Astrocyte (in vitro differentiated cells and primary cell): ENCODE measurements around the gene TAOK2. TPM values are rescaled to one million over a fixed set of nuclear protein-coding genes. Genes with fewer than 3 reads are reported as not detected.

ENCODE experiments used
- DNase-seq: peaks from one replicate; pipeline ENCODE4 v3.0.0-alpha.2; 2010; ENCODE audit warnings: low read depth
- FAIRE-seq: peaks from 2 replicates; lab custom pipeline; 2011; peaks lifted over from hg19 to GRCh38; lab: Jason Lieb, UNC
- H2AFZ ChIP-seq: 2 replicates; pipeline ENCODE4 v1.6.0; 2012; ENCODE audit warnings: low read depth, low read length, inconsistent platforms
- H3K27ac ChIP-seq: 2 replicates; pipeline ENCODE4 v1.5.1; 2011; ENCODE audit warnings: low read depth, low read length, inconsistent platforms
- H3K27me3 ChIP-seq: 2 replicates; pipeline ENCODE4 v1.6.0; 2011; ENCODE audit warnings: low read length, inconsistent platforms; ENCODE audit not compliant: insufficient read depth
- H3K36me3 ChIP-seq: 2 replicates; pipeline ENCODE4 v1.5.1; 2011; ENCODE audit warnings: low read length, inconsistent platforms; ENCODE audit not compliant: insufficient read depth
- H3K4me1 ChIP-seq: 2 replicates; pipeline ENCODE4 v1.5.1; 2011; ENCODE audit warnings: low read length, inconsistent platforms; ENCODE audit not compliant: insufficient read depth
- H3K4me2 ChIP-seq: 2 replicates; pipeline ENCODE4 v1.6.0; 2012; ENCODE audit warnings: low read length, inconsistent platforms
- H3K4me3 ChIP-seq: 2 replicates; pipeline ENCODE4 v1.5.1; 2011; ENCODE audit warnings: low read depth, mild to moderate bottlenecking, low read length, inconsistent platforms; ENCODE audit not compliant: insufficient read depth
- H3K79me2 ChIP-seq: 2 replicates; pipeline ENCODE4 v1.6.0; 2012; ENCODE audit warnings: mild to moderate bottlenecking, low read length, inconsistent platforms; ENCODE audit not compliant: insufficient read depth
- H3K9ac ChIP-seq: 2 replicates; pipeline ENCODE4 v1.6.0; 2012; ENCODE audit warnings: mild to moderate bottlenecking, low read length, inconsistent platforms
- H3K9me3 ChIP-seq: 2 replicates; pipeline ENCODE4 v1.5.1; 2012; ENCODE audit warnings: low read depth, mild to moderate bottlenecking, low read length, inconsistent platforms; ENCODE audit not compliant: insufficient read depth
- H4K20me1 ChIP-seq: 2 replicates; pipeline ENCODE4 v1.6.0; 2012; ENCODE audit warnings: low read length, inconsistent platforms; ENCODE audit not compliant: insufficient read depth
- H3K27ac Mint-ChIP-seq: one replicate; pipeline ENCODE4 v1.8.0; 2021; ENCODE audit warnings: mild to moderate bottlenecking, mixed read lengths; ENCODE audit not compliant: unreplicated experiment
- H3K27me3 Mint-ChIP-seq: one replicate; pipeline ENCODE4 v1.8.0; 2021; ENCODE audit warnings: low read depth, mixed read lengths; ENCODE audit not compliant: unreplicated experiment
- H3K36me3 Mint-ChIP-seq: one replicate; pipeline ENCODE4 v1.8.0; 2021; ENCODE audit warnings: low read depth, mixed read lengths; ENCODE audit not compliant: unreplicated experiment
- H3K4me1 Mint-ChIP-seq: one replicate; pipeline ENCODE4 v1.8.0; 2021; ENCODE audit warnings: low read depth, mixed read lengths; ENCODE audit not compliant: unreplicated experiment
- H3K4me3 Mint-ChIP-seq: one replicate; pipeline ENCODE4 v1.8.0; 2021; ENCODE audit warnings: mild to moderate bottlenecking, moderate library complexity, mixed read lengths; ENCODE audit not compliant: unreplicated experiment
- H3K9me3 Mint-ChIP-seq: one replicate; pipeline ENCODE4 v1.8.0; 2021; ENCODE audit warnings: mild to moderate bottlenecking, mixed read lengths; ENCODE audit not compliant: unreplicated experiment
- CTCF ChIP-seq: IDR thresholded peaks from 2 replicates; pipeline ENCODE4 v1.5.1; 2011; ENCODE audit warnings: low read depth, mild to moderate bottlenecking, inconsistent platforms, low read length, moderate library complexity; ENCODE audit not compliant: insufficient read depth
- EZH2 ChIP-seq: IDR thresholded peaks from 2 replicates; pipeline ENCODE4 v1.6.1; 2012; ENCODE audit warnings: mild to moderate bottlenecking, low read length, inconsistent platforms; ENCODE audit not compliant: insufficient read depth
- total RNA-seq: library from RNA; stranded (reverse); gene quantifications from 2 replicates; pipeline ENCODE4 v1.2.1, GENCODE V29; 2021

The TAOK2 gene
- total RNA-seq, 1 donor from 2014 or later = 55.9 TPM

GRCh38 chr16:30026449-30026848 lies 52.8 kb downstream of the TAOK2 start:
- H3K4me1 Mint-ChIP-seq = no peaks in the 10 kb centered on the region
- DNase-seq = no peak
- no peak overlapping the region for H3K9ac ChIP-seq
- H2AFZ ChIP-seq = no peak overlapping the region
- no peaks in the 10 kb centered on the region for H3K36me3 ChIP-seq
- no peak overlapping the region for H3K4me2 ChIP-seq
- no peak overlapping the region for H3K27ac Mint-ChIP-seq
- no peak for FAIRE-seq
- no peaks in the 10 kb centered on the region for H3K9me3 ChIP-seq
- no peak for TF ChIP-seq EZH2
- no peak for TF ChIP-seq CTCF
- H3K9me3 Mint-ChIP-seq = peaks cover 3% of the 10 kb centered on the region
- H3K4me1 ChIP-seq = peaks cover 5% of the 10 kb centered on the region
- H4K20me1 ChIP-seq = peaks cover 4% of the 10 kb centered on the region
- H3K36me3 Mint-ChIP-seq = no peaks in the 10 kb centered on the region
- H3K4me3 ChIP-seq = no peak overlapping the region
- H3K27me3 ChIP-seq = peaks cover 25% of the 10 kb centered on the region
- H3K4me3 Mint-ChIP-seq = no peak overlapping the region
- peaks cover 45% of the 10 kb centered on the region for H3K27me3 Mint-ChIP-seq
- H3K79me2 ChIP-seq = no peaks in the 10 kb centered on the region
- no peak overlapping the region for H3K27ac ChIP-seq

GRCh38 chr16:30027588-30028437 lies 54.1 kb downstream of the TAOK2 start:
- Histone ChIP-seq H4K20me1 (peaks cover 8% of the 10 kb centered on the region), H3K4me2 (no peak overlapping the region), H3K4me1 (peaks cover 5% of the 10 kb centered on the region), H3K27ac (no peak overlapping the region), H3K36me3 (no peaks in the 10 kb centered on the region), H3K27me3 (peaks cover 35% of the 10 kb centered on the region), H2AFZ (no peak overlapping the region), H3K4me3 (no peak overlapping the region), H3K79me2 (no peaks in the 10 kb centered on the region), H3K9me3 (no peaks in the 10 kb centered on the region), H3K9ac (no peak overlapping the region)
- DNase-seq = no peak
- Mint-ChIP-seq H3K36me3 (no peaks in the 10 kb centered on the region), H3K27me3 (peaks cover 51% of the 10 kb centered on the region), H3K9me3 (peaks cover 3% of the 10 kb centered on the region), H3K27ac (no peak overlapping the region), H3K4me3 (no peak overlapping the region), H3K4me1 (peaks cover 4% of the 10 kb centered on the region)
- TF ChIP-seq CTCF = no peak
- FAIRE-seq = no peak
